GM19239 (cell line): Measurements from ENCODE around the gene FADS3.
A peak's percentile ranks its signal among the peaks of the same experiment; 100 is the strongest.

Experiments used
- DNase-seq: peaks from one replicate; pipeline ENCODE4 v3.0.0; 2011; ENCODE audit warnings: low spot score; ENCODE audit not compliant: insufficient read length
- FAIRE-seq: peaks from 2 replicates; lab custom pipeline; 2011; peaks lifted over from hg19 to GRCh38; lab: Jason Lieb, UNC

Gene FADS3, protein sequence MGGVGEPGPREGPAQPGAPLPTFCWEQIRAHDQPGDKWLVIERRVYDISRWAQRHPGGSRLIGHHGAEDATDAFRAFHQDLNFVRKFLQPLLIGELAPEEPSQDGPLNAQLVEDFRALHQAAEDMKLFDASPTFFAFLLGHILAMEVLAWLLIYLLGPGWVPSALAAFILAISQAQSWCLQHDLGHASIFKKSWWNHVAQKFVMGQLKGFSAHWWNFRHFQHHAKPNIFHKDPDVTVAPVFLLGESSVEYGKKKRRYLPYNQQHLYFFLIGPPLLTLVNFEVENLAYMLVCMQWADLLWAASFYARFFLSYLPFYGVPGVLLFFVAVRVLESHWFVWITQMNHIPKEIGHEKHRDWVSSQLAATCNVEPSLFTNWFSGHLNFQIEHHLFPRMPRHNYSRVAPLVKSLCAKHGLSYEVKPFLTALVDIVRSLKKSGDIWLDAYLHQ

DNA sequence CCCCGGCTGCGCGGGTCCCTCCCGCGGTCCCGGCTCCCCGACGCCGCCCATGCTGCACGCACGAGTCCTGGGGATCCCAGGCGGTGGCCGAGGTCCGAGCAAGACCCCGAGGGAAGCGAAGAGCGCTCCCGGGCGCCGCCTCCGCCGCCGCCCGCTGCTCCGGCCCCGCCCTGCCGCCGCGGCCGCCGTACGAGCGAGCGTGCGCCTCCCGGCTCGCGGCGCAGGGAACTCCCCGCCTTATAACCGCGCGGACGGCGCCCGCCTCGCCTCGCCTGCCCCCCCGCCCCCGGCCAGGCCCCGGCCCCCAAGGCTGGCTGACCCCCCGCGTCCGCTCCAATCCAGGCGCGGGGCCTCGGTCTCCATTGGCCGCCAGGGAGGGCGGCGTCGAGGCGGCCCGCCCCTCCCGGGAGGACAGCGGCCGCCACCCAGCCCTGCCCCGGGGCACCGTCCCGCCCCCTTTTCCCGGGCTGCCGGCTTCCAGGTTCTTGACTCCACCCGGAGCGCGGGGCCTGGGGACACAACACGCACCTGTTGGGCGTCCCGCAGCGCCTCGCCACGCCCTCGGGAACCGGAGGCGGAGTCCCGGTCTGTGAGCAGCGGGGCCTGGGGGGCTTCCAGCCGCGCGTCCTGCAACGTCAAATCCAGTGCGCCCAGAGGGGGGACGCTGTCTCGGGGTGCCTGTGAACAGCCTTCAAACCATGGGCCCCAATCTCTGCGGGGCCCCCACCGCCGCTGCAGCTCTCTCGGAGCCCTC, at the start of gene FADS3:
TSS of gene FADS3 (minus strand) at position 215 of the 754 bp plus-strand sequence. CDS start at position 51, 164 bp downstream.
- DNase-seq (peak; percentile 55), FAIRE-seq (no peak)

DNA sequence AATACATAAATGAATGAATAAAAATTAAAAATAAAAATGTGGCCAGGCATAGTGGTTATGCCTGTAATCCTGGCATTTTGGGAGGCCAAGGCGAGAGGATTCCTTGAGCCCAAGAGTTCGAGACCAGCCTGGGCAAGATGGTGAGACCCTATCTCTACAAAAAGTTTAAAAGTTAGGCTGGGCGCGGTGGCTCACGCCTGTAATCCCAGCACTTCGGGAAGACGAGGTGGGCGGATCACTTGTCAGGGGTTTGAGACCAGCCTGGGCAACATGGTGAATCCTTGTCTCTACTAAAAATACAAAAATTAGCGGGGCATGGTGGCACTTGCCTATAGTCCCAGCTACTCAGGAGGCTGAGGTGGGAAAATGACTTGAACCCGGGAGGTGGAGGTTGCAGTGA, 49.1 kb upstream of the FADS3 start:
- DNase-seq: no peak
- FAIRE-seq: no peak

DNA sequence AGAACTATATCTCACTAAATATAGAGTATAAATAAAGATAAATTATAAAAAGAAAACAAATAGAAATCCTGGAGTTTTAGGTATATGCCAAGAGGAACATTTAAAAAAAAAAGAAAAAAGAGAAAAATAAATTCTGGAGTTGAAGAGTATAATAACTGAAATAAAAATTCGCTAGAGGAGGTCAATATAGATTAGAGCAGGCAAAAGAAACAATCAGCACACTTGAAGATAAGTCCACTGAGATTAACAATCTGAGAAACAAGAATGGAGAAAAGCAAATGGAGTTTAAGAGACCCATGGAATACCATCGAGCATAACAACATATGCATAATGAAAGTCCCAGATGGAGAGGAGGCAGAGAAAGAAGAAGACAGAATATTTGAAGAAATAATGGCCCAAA, 44.5 kb upstream of the FADS3 start:
- no peak for FAIRE-seq
- DNase-seq: no peak

DNA sequence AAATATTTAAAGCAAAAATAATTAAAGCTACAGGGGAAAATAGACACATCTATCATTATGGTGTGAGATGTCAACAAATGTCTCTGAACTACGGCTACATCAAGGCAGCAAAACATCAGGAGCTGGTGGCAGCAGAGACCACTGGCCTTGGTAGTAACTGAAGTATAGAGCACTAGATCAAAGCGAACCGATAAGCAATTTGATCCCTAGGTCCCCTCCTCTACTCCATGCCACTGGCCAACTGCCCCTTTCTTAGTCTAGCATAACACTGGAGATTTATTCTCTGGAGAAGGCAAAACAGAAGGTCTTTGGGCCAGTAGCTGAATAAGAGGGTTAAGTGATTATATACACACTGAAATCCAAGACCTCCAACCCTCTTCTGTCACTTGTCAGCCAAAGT, 39.6 kb upstream of the FADS3 start:
- DNase-seq (no peak), FAIRE-seq (no peak)

DNA sequence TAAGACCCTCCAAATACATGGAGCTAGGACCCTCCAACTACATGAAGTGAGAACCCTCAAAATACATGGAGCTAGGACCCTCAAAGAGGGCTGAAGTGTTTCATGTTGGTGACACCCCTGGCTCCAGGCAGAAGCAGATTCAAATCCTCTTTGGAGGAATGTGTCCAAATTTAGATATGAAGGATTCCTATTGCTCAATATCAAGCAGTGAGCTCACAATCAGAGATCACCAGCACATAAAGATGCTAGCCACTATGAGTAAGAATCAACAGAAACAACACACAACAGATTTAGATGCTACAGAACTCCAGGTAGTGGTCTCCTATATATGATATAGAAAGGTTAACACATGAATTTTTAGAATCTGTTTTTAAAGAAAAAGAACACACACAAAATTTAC, 37.3 kb upstream of the FADS3 start:
- FAIRE-seq (no peak), DNase-seq (no peak)

DNA sequence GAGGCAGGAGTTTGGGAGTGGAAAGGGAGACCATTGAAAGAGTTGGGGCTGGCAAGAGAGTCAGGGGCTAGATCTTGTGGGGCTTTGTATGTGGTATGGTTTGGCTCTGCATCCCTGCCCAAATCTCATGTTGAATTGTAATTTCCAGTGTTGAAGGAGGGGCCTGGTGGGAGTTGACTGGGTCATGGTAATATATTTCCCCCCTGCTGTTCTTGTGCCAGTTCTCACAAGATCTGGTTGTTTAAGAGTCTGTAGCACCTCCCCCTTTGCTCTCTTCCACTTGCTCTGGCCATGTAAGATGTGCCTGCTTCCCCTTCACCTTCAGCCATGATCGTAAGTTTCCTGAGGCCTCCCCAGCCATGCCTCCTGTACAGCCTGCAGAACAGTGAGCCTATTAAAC, 36.2 kb upstream of the FADS3 start:
- no peak for DNase-seq
- no peak for FAIRE-seq

DNA sequence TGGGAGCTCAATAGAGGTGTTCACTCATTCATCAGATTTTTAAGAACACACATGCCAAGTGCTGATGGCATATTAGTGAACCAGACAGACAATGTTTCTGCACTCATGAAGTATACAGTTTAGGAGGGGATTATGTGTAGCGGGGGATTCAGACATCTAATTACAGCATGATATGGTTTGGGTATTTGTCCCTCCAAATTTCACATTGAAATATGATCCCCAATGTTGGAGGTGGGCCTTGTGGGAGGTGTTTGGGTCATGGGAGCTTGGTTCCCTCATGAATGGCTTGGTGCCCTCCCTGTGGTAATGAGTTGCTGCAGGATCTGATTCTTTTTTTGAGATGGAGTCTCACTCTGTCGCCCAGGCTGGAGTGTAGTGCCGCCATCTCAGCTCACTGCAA, 34.9 kb upstream of the FADS3 start:
- no peak for FAIRE-seq
- no peak for DNase-seq

DNA sequence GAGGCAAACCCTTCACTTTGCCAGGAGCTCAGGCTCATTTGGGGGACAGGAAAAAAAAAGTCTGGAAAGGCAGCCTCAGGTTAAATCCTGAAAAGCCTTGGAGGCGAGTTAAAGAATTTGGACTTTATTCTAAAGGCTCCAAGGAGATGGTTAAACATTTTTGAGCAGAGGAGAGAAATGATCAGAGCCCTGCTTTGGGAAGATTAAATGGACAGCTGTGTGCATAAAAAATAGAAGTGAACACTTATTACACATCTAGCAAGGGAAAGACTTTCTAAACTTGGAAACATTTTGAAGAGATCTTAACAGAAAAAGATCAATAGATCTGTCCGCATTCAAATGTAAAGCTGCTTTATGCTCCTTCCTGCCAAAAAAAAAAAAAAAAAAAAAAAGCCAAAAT, 34.4 kb upstream of the FADS3 start:
- FAIRE-seq: no peak
- no peak for DNase-seq

DNA sequence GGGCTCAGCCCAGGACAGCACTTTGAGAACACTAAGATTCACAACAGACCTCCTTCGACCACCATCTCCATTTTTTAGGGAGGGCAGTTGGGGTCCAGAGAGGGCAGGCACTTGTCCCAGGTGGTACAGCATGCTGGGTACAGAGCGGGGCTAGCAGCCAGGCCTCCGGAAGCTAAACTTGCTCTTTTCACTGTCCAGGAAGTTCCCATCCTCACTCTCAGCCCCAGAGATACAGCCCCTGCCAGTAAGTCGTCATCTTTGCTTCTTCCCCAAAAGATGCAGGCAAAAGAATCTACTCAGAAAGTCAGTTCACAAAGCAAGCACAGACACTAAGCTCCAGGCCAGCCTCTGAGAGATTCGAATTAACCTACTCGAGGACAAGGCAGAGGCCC, 32.7 kb upstream of the FADS3 start:
- FAIRE-seq (no peak), DNase-seq (no peak)

DNA sequence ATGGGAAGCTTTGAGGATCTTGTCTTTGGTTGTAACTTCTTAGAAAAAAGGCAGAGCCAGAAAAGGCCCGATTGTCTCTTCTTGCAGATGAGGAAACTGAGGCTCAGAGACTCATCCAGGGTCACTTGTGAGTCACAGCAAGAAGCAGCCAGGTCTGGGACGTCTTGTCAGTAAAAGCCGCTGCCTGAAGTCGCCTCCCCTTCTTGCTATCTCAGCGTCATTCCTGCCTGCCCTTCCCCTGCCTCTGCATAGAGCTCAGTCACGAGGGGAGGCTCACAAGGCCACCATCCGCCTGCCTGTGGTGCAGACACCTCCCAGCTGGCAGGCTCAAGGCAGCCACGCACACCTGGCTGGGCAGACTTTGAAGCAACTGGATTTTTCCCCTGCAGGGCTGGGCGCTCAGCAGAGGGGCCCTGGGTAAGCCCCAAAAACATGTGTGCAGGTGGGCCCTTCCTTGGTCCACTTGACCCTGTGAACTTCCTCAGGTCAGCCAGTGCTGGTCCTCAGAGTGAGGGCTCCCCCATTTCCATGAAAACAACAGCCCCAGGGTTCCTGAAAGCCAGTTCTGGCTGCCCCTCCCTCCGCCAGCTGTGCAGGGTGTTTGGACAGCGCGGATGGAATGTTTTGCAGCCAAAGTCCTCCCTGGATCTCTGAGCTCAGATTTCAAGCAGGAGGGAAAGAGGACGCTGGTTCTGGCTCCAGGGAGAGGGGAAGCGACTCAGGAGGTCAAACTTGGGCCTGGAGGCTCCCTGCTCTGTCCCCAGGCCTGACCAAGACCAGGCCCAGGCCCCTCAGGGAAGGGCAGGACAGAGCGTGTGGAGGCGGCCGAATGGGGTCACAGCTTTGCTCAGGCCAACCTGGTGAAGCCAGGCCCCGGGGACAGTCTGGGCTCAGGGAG, 32.1 kb upstream of the FADS3 start:
- no peak for DNase-seq
- FAIRE-seq: no peak

DNA sequence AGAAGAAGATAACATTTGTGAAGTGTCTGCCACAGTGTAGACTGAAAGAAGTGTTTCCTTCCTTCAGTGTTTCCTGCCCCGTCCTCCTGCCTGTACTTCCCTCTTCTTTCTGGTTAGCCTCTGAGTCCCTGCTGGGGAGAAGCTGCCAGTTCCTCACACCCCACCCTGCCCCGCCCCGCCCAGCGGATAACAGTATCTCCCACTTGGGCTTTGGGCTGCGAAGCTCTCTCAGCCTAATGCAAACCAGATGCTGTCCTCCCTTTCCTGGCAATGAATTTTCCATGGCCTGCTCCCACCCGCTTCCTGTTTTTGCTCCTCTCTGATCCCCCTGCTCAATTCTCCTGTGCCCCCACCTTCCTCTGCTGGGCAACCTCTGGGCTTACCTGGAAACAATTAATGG, 31.2 kb upstream of the FADS3 start:
- no peak for DNase-seq
- FAIRE-seq: no peak

DNA sequence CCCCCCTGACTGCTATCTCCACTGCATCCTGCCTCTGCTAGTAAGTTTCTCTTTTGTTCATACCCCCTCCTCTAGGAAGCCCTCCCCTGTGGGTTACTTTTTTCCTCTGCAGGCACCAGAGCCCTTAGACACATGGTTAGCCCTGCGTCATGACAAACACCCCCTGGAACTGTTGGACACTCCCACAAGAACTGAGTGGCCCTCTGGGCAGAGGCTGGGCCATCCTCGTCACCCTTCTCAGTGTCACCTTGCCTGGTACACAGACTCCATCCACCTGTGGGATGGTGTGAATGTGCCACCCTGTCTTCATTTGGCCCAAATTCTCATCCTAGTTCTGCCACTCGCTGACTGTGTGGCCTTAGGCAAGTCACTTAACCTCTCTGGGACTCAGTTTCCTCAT, 30.1 kb upstream of the FADS3 start:
- DNase-seq: no peak
- no peak for FAIRE-seq

DNA sequence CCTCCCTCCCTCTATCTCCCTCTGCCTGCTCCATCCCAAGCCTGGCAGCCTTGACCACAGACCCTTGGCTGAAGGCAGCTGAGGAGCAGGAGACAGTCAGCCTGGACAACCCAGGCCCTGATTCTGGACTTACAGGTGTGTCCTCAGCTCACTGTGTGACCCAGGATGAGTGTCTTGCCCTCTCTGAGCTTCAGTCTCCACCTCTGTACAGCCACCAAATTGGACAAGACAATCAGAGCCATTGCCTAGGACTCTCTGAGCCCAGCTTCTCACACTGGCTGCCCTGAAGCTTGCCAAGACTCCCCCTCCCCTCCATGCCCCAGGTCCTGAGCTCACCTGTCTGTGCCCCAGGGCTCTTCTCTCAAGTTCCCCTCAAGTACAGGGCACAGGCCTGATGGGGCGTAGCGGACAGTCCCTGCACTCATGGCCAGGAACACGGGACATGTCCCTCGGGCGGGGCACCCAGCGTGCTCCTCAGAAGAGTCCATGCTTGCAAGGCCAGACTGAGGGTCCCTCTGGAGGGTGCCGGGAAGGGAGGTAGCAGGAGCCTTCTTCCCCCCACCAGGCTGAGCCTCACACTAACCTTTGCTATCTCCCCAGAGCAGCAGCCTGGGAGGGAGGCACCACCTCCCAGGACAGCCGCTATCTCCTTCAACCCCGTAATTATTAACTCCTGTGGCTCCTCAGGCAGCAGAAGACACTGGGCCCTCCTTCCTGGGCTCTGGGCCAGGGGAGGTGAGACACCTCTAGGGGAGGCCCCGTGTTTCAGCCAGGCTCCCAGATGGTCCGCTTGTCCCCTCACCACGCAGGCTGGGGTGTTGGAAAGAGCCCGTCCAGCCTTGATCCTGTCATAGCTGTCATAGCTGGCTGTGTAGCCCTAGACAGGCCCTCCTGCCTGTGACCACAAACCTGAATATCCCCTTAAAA, 28.6 kb upstream of the FADS3 start:
- no peak for FAIRE-seq
- no peak for DNase-seq

DNA sequence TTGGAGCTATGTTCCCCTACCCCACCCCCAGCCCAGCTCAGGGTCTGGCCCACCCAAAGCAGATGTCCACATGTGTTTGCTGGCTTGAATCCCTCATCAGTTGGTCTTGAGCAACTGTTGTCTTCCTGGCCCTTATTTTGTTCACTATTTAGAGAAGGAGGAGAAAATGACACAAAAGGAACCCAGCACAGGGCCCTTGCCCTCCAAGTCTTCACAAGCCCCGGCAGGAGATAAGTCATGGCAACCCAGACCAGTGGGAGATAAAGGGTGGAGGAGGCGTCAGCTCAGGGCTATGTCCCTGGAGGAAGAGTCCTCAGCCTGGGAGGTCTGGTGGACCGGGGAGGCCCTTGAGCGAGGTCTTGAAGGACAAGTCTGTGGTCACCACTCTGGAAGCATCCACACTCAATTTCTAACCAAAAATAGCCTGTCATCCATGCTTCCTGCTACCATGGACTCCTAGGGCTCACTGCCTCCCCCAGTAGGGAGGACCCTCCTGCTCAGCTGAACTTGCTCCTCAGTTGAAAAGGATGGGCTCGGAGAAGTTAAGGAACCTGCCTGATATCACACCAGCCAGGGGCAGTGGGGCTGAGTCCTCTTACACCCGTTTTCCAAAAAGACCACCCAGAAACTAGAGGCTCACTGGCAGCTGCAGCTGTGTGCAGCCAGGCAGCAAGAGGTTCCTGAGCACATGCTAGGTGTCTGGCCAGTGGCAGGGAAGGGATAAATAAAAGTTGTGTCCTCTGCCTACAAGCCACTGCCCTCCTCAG, 27.8 kb upstream of the FADS3 start:
- FAIRE-seq: no peak
- no peak for DNase-seq

DNA sequence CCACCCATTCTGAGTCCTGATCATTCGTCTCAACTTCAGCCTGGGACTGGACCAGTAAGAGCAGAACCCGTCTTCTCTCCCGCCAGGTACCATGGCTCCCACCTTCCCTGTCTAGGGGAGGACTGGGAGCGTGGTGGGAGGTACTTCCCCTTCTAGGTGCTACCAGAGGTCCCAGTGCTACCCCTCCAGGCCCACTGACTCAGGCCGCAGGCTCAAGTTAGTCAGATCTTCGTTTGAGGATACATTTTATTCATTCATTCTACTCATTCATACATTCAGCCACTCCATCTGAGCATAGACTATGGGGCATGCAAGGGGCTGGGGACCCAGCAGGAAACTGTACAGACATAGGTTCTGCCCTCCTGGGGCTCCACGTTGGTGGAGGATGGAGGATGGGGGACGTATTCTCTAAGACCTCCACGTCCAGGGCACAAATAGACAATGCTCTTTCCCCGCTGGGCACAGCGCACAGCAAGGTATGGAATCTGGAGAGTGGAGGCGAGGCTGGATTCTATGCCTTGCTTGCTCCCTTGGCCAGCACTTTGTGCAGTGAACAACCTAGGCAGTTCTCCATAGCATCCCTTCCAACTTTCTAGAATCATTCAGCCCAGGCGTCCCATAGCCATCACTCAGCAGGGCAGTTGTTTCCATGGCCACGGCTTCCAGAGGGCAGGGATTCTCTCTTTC, 27.0 kb upstream of the FADS3 start:
- FAIRE-seq (no peak), DNase-seq (no peak)

DNA sequence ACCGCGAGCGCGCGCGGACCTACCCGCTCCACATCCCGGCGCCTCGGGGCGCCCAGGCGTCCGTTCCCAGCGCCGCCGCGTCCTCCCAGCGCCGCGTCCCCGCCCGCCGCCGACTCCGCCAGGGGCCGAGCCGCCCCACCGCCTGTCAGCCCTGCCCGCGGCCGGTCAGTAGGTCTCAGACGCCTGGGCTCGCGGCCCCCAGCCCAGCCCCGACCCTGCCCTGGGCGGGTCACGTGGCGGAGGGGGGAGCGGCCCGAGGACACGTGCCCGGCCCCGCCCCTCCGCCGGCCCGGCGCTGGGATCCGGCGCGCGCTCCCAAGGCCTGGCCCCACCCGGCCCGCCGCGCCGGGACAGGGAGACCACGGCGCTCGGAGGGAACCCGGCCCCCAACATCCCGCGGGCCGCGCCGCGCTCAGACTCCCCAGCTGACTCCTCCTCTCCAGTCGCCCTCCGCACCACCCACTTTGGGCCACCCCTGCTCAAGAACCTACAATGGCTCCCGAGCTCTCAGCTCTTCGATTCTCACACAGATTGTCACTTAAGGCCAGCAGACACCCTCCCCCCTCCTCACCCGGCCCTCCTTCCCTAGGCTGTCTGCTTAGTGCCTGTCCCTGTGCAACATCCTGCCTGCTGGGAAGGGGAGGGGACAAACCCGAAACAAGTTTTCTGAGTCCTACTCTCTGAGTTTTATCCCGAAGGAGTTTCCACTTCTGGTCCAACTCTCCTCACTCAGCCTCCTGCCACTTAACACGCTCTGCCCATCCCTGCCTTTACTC, 26.2 kb upstream of the FADS3 start, which contains the start of gene RAB3IL1:
TSS of gene RAB3IL1 (minus strand) at position 233 of the 776 bp plus-strand sequence. CDS start at position 34, 199 bp downstream.
- DNase-seq (no peak), FAIRE-seq (no peak)

DNA sequence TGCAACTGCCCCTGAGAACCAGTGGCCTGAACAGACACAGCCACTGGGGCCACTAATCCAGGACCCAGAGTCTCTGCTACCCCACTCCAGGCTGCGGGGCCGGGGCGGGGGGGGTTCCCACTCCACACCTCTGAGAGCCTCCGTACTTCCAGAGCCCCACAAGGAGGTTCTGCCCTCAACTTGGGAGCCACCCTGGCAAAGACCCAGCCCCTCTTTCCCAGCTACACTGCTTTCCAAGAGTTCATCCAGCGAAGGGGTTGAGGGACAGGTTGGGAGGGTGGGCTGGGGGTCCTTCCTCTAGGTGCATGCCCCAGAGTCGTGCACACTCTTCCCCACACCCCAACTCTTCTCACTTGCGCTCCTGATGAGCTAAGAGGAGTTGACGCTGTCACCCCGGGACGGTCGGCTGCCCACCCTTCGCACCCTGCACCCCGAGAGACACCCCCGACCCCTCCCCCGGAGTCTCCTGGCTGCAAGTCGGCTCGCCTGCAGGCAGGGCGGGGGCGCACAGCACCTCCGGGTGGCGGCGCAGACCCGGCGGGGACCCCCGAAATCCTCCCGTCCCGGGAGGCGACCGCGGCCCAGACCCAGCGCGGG, 25.5 kb upstream of the FADS3 start:
- no peak for DNase-seq
- no peak for FAIRE-seq
